Chondrocyte (in vitro differentiated cells): ENCODE results near the gene SPR. TPM values are rescaled to one million over a fixed set of nuclear protein-coding genes. Genes with fewer than 3 reads are reported as not detected.

Experiments used
- DNase-seq: peaks from one replicate; pipeline ENCODE4 v3.0.0; 2021; ENCODE audit warnings: mixed read lengths, low spot score
- H3K27ac Mint-ChIP-seq: one replicate; pipeline ENCODE4 v1.8.0; 2021; ENCODE audit warnings: mild to moderate bottlenecking, moderate library complexity, mixed read lengths; ENCODE audit not compliant: unreplicated experiment
- H3K27me3 Mint-ChIP-seq: 2 replicates; pipeline ENCODE4 v1.8.0; 2021; ENCODE audit warnings: low read depth, mixed read lengths
- H3K36me3 Mint-ChIP-seq: 2 replicates; pipeline ENCODE4 v1.8.0; 2021; ENCODE audit warnings: low read depth, mixed read lengths
- H3K4me1 Mint-ChIP-seq: 2 replicates; pipeline ENCODE4 v1.8.0; 2021; ENCODE audit warnings: low read depth, mild to moderate bottlenecking, mixed read lengths
- H3K4me3 Mint-ChIP-seq: one replicate; pipeline ENCODE4 v1.8.0; 2021; ENCODE audit warnings: mild to moderate bottlenecking, moderate library complexity, mixed read lengths; ENCODE audit not compliant: unreplicated experiment
- H3K9me3 Mint-ChIP-seq: 2 replicates; pipeline ENCODE4 v1.8.0; 2021; ENCODE audit warnings: low read depth, mixed read lengths
- CTCF ChIP-seq: fragments of 200-600 bp; sonication (generic); IDR thresholded peaks from 2 replicates; pipeline ENCODE4 v1.5.0; 2021; ENCODE audit warnings: antibody characterized with exemption, mild to moderate bottlenecking, moderate library complexity
- total RNA-seq: library from RNA; stranded (reverse); gene quantifications from 3 replicates; pipeline ENCODE4 v1.2.1, GENCODE V29; 2021

Gene SPR
- total RNA-seq, 1 donor from 2014 or later = 13.5 TPM

GRCh38 chr2:72940786-72941185 is 53.6 kb downstream of the SPR start:
- no peak for DNase-seq
- peaks cover 15% of the 10 kb centered on the region for H3K4me1 Mint-ChIP-seq
- H3K27ac Mint-ChIP-seq = no peak overlapping the region
- peaks cover 23% of the 10 kb centered on the region for H3K27me3 Mint-ChIP-seq
- no peak for TF ChIP-seq CTCF
- H3K9me3 Mint-ChIP-seq = no peaks in the 10 kb centered on the region
- peaks cover 11% of the 10 kb centered on the region for H3K36me3 Mint-ChIP-seq
- no peak overlapping the region for H3K4me3 Mint-ChIP-seq

Other genes with a start within 250 kb of the SPR start
- gene EXOC6B, start 61.4 kb upstream of the SPR start, total RNA-seq = 25.6 to 32.2 TPM (median 31.6 TPM) in 3 replicates
- gene EMX1, start 30.1 kb downstream of the SPR start, total RNA-seq = not detected in 3 replicates
- gene SFXN5, start 184.3 kb downstream of the SPR start, total RNA-seq = 10.6 to 18.1 TPM (median 13.5 TPM) in 3 replicates
- 39.8 to 54.7 TPM (median 53.1 TPM) in 3 replicates for gene RAB11FIP5, start 225.5 kb downstream of the SPR start, total RNA-seq